H9 (cell line): ENCODE data around the gene SESN2. TPM values are rescaled to one million over a fixed set of nuclear protein-coding genes. Genes with fewer than 3 reads are reported as not detected.

Experiments used
- DNase-seq: peaks from one replicate; pipeline ENCODE4 v3.0.0-alpha.2; 2017
- H2AFZ ChIP-seq: one replicate; pipeline ENCODE4 v1.6.1; 2013; ENCODE audit warnings: mild to moderate bottlenecking, low read length, control low read depth, moderate library complexity
- H2AK5ac ChIP-seq: 2 replicates; pipeline ENCODE4 v1.6.1; 2013; ENCODE audit warnings: low read length, control low read depth, mixed read lengths; ENCODE audit not compliant: insufficient read length
- H2BK120ac ChIP-seq: one replicate; pipeline ENCODE4 v1.6.1; 2013; ENCODE audit warnings: low read depth, mild to moderate bottlenecking, low read length, control low read depth, inconsistent platforms; ENCODE audit not compliant: poor library complexity, severe bottlenecking
- H2BK12ac ChIP-seq: 2 replicates; pipeline ENCODE4 v1.6.1; 2013; ENCODE audit warnings: low read length, control low read depth, mixed read lengths, low read depth; ENCODE audit not compliant: insufficient read length
- H2BK15ac ChIP-seq: 2 replicates; pipeline ENCODE4 v1.6.1; 2013; ENCODE audit warnings: low read depth, low read length, control low read depth
- H2BK20ac ChIP-seq: one replicate; pipeline ENCODE4 v1.6.1; 2013; ENCODE audit warnings: low read depth, mild to moderate bottlenecking, low read length, control low read depth, inconsistent platforms; ENCODE audit not compliant: poor library complexity, severe bottlenecking
- H2BK5ac ChIP-seq: 2 replicates; pipeline ENCODE4 v1.6.1; 2013; ENCODE audit warnings: low read length, control low read depth, mixed read lengths; ENCODE audit not compliant: insufficient read length
- H3K14ac ChIP-seq: 2 replicates; pipeline ENCODE4 v1.6.1; 2013; ENCODE audit warnings: low read length, control low read depth; ENCODE audit not compliant: insufficient read depth
- H3K18ac ChIP-seq: 2 replicates; pipeline ENCODE4 v1.6.1; 2013; ENCODE audit warnings: low read depth, mild to moderate bottlenecking, mixed read lengths, low read length, control low read depth; ENCODE audit not compliant: insufficient read length
- H3K23ac ChIP-seq: 2 replicates; pipeline ENCODE4 v1.6.1; 2013; ENCODE audit warnings: low read length, control low read depth, mixed read lengths, low read depth; ENCODE audit not compliant: insufficient read length
- H3K23me2 ChIP-seq: 2 replicates; pipeline ENCODE4 v1.6.1; 2013; ENCODE audit warnings: low read depth, mild to moderate bottlenecking, mixed read lengths, low read length, control low read depth; ENCODE audit not compliant: insufficient read length, poor library complexity, severe bottlenecking
- H3K27ac ChIP-seq: 2 replicates; pipeline ENCODE4 v1.5.1; 2013; ENCODE audit warnings: low read length, control low read depth, mixed read lengths, low read depth; ENCODE audit not compliant: insufficient read length
- H3K27me3 ChIP-seq: 2 replicates; pipeline ENCODE4 v1.6.1; 2013; ENCODE audit warnings: low read length, control low read depth, inconsistent platforms; ENCODE audit not compliant: insufficient read depth
- H3K4ac ChIP-seq: 2 replicates; pipeline ENCODE4 v1.6.1; 2013; ENCODE audit warnings: low read depth, mild to moderate bottlenecking, control low read depth, inconsistent platforms, low read length, moderate library complexity
- H3K4me1 ChIP-seq: 2 replicates; pipeline ENCODE4 v1.6.1; 2013; ENCODE audit warnings: low read length, control low read depth, inconsistent platforms; ENCODE audit not compliant: insufficient read depth
- H3K4me2 ChIP-seq: 2 replicates; pipeline ENCODE4 v1.6.1; 2013; ENCODE audit warnings: low read length, control low read depth, mixed read lengths; ENCODE audit not compliant: insufficient read length, insufficient read depth
- H3K56ac ChIP-seq: 2 replicates; pipeline ENCODE4 v1.6.1; 2013; ENCODE audit warnings: low read depth, mild to moderate bottlenecking, mixed read lengths, low read length, control low read depth; ENCODE audit not compliant: insufficient read length
- H3K79me1 ChIP-seq: 2 replicates; pipeline ENCODE4 v1.6.1; 2013; ENCODE audit warnings: low read depth, mild to moderate bottlenecking, moderate library complexity, low read length, control low read depth, inconsistent platforms; ENCODE audit not compliant: insufficient read depth, poor library complexity, severe bottlenecking
- H3K79me2 ChIP-seq: 2 replicates; pipeline ENCODE4 v1.6.1; 2013; ENCODE audit warnings: low read length, control low read depth, inconsistent platforms; ENCODE audit not compliant: insufficient read depth
- H3K9ac ChIP-seq: 2 replicates; pipeline ENCODE4 v1.6.1; 2013; ENCODE audit warnings: low read length, control low read depth, mixed read lengths; ENCODE audit not compliant: insufficient read length; ENCODE audit errors: extremely low read depth
- H3K9me3 ChIP-seq: one replicate; pipeline ENCODE4 v1.6.1; 2013; ENCODE audit warnings: low read depth, low read length, inconsistent platforms; ENCODE audit not compliant: control insufficient read depth
- H3T11ph ChIP-seq: one replicate; pipeline ENCODE4 v1.6.1; 2013; ENCODE audit warnings: mild to moderate bottlenecking, low read length, control low read depth, inconsistent platforms
- H4K20me1 ChIP-seq: one replicate; pipeline ENCODE4 v1.6.1; 2013; ENCODE audit not compliant: control insufficient read depth, insufficient read length, insufficient read depth
- H4K5ac ChIP-seq: 2 replicates; pipeline ENCODE4 v1.6.1; 2013; ENCODE audit warnings: low read depth, mild to moderate bottlenecking, mixed read lengths, low read length, control low read depth; ENCODE audit not compliant: insufficient read length
- H4K8ac ChIP-seq: replicated peaks from 2 replicates; pipeline ENCODE4 v1.6.1; 2013; ENCODE audit warnings: low read length, control low read depth, mixed read lengths, low read depth; ENCODE audit not compliant: insufficient read length
- H4K91ac ChIP-seq: 2 replicates; pipeline ENCODE4 v1.6.1; 2013; ENCODE audit warnings: low read depth, mild to moderate bottlenecking, moderate library complexity, mixed read lengths, low read length, control low read depth; ENCODE audit not compliant: insufficient read length
- H3K27ac Mint-ChIP-seq, 3 experiments: 2 replicates in 2 of 3; 3 replicates in 1 of 3; pipeline ENCODE4 v1.8.0; 2020 to 2021; ENCODE audit warnings: mixed read lengths in 3 of 3, mild to moderate bottlenecking in 1 of 3, moderate library complexity in 1 of 3
- H3K27me3 Mint-ChIP-seq: 2 replicates; pipeline ENCODE4 v1.8.0; 2021; ENCODE audit warnings: low read depth, mild to moderate bottlenecking, moderate library complexity, mixed read lengths
- H3K36me3 Mint-ChIP-seq, 3 experiments: 2 replicates in 2 of 3; 3 replicates in 1 of 3; pipeline ENCODE4 v1.8.0; 2020 to 2021; ENCODE audit warnings: low read depth in 3 of 3, mixed read lengths in 3 of 3; ENCODE audit not compliant: insufficient read depth in 1 of 3
- H3K4me1 Mint-ChIP-seq, 2 experiments: 2 replicates each; pipeline ENCODE4 v1.8.0; 2020; ENCODE audit warnings: mixed read lengths in 2 of 2
- H3K4me3 Mint-ChIP-seq, 2 experiments: 2 replicates in 1 of 2; 3 replicates in 1 of 2; pipeline ENCODE4 v1.8.0; 2020 to 2021; ENCODE audit warnings: mild to moderate bottlenecking in 2 of 2, mixed read lengths in 2 of 2, moderate library complexity in 1 of 2
- H3K9me3 Mint-ChIP-seq, 2 experiments: 2 replicates in 1 of 2; 3 replicates in 1 of 2; pipeline ENCODE4 v1.8.0; 2020; ENCODE audit warnings: mild to moderate bottlenecking in 2 of 2, mixed read lengths in 2 of 2, moderate library complexity in 1 of 2
- CTCF ChIP-seq: fragments of 200-600 bp; sonication (generic); conservative IDR thresholded peaks from 3 replicates; pipeline ENCODE4 v1.8.0; 2021; ENCODE audit warnings: antibody characterized with exemption, mild to moderate bottlenecking
- WGBS: extraction: QIAGEN DNeasy Blood & Tissue Kit; methylation state at CpG from one replicate; pipeline ENCODE4 v1.1.7; 2013; ENCODE audit warnings: missing lambda C conversion rate, low lambda C conversion rate, mixed read lengths; ENCODE audit not compliant: insufficient read length; ENCODE audit errors: extremely low coverage; 5-methylcytosine and 5-hydroxymethylcytosine counted together
- total RNA-seq: library from RNA; stranded (reverse); gene quantifications from 2 replicates; pipeline ENCODE4 v1.2.1, GENCODE V29; 2021

Gene SESN2
- total RNA-seq, 1 experiment from 2014 or later, result 24.6 TPM

- no peak for TF ChIP-seq CTCF
- Histone ChIP-seq H2BK20ac (no peak overlapping the region), H4K8ac (no peak overlapping the region), H2BK15ac (no peak overlapping the region), H3K4ac (no peak overlapping the region), H4K20me1 (no peaks in the 10 kb centered on the region), H3K27me3 (no peaks in the 10 kb centered on the region), H3K27ac (no peak overlapping the region), H3T11ph (no peak overlapping the region), H2AFZ (no peak overlapping the region), H2BK12ac (no peak overlapping the region), H4K91ac (no peak overlapping the region), H3K18ac (no peak overlapping the region), H3K14ac (no peak overlapping the region), H3K56ac (no peak overlapping the region), H3K9ac (no peak overlapping the region), H3K4me2 (no peak overlapping the region), H2BK120ac (no peak overlapping the region), H3K79me2 (no peaks in the 10 kb centered on the region), H3K4me1 (no peaks in the 10 kb centered on the region), H3K23ac (no peak overlapping the region), H2AK5ac (no peak overlapping the region), H3K9me3 (no peaks in the 10 kb centered on the region), H3K79me1 (no peaks in the 10 kb centered on the region), H4K5ac (no peak overlapping the region), H2BK5ac (no peak overlapping the region), H3K23me2 (no peaks in the 10 kb centered on the region)
- no peak overlapping the region for H3K4me3 Mint-ChIP-seq
- WGBS, result no CpG with 5 or more reads among the region's 2 CpGs
- H3K36me3 Mint-ChIP-seq, result no peaks in the 10 kb centered on the region
- no peaks in the 10 kb centered on the region for H3K4me1 Mint-ChIP-seq
- H3K27ac Mint-ChIP-seq, result no peak overlapping the region
- H3K9me3 Mint-ChIP-seq, result no peaks in the 10 kb centered on the region
- H3K27me3 Mint-ChIP-seq, result no peaks in the 10 kb centered on the region
- DNase-seq, result no peak
These were observed 50.4 kb downstream of the SESN2 start for GRCh38 chr1:28309702-28310101.
